ENCODE data around the gene PHKG1. TPM values are rescaled to one million over a fixed set of nuclear protein-coding genes. Genes with fewer than 3 reads are reported as not detected.

The PHKG1 gene
- total and polyA plus RNA-seq, 10 of the 15 experiments (the other 5 are each of a cell fraction or from before 2014, with no cell fraction given): 0.08 to 1.6 (median 0.44) TPM

DNA sequence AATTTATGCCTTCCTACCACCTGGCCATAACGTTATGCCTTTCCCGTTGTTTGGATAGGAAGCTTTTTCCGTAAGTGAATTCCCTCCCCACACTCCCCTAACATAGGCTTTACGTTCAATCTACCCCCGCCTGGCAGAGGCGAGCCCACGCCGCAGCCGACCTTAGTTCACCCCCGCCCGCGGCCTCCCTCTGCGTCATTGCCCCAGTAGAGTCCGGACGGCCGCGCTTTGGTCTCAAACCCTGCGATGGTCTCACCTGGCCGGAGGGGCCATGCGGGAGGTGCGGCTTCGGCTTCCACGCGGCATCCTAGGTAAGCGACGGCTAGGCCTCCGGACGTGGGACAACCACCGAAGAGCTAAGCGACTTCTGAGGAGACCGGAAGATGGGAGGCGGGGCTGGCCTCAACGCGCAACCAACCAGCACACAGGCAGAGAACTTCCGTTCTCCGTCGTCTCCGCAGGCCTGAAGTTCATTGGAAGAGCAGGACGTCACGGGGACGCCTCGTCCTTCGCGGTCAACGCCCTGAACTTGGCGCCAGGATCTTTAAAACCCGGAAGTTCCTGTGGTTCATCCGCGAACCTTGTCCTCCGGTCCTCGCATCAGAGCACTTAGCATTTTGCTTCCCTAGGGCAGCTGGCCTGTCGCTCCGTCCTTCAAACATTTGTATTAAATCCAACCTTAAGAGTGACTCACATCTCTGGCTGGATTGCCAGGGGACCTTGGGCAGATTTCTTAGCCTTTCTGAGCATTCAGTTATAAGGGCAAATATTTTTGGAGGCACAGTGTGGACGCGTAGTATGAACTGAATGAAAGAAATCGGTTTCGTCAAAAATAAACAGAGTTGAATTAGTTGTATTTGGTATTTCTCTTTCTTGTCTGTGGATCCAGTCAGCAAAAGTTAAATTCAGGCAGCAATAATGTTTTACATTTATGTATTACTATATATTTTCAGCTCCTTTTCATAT, 13.6 kb upstream of the PHKG1 start, which contains the start of gene CHCHD2 (continued):
- TF ChIP-seq RUNX3 (IDR thresholded peaks at IDR 0.05; ENCODE audit: low read length) (peak; percentile 94), RELA (IDR thresholded peaks at IDR 0.05; ENCODE audit: borderline replicate concordance, partially characterized antibody) (no peak), CHD1 (IDR thresholded peaks at IDR 0.05; ENCODE audit: low read depth, low read length) (no peak), KLF5 (IDR thresholded peaks at IDR 0.05; ENCODE audit: partially characterized antibody) (peak; percentile 87), RFX5 (IDR thresholded peaks at IDR 0.05; ENCODE audit: low read depth, low read length) (0 out of 2 replicates have a peak, but pooled peaks have one; percentile 35), HDGF (IDR thresholded peaks at IDR 0.05) (peak; percentile 86), FOXM1 (IDR thresholded peaks at IDR 0.05; ENCODE audit: low read depth, low read length) (no peak), ZNF274 (IDR thresholded peaks at IDR 0.05; ENCODE audit: insufficient read depth, insufficient read length) (no peak), RAD21 (IDR thresholded peaks at IDR 0.05; ENCODE audit: insufficient read depth, low read depth, low read length) (no peak), STAT3 (IDR thresholded peaks at IDR 0.05; ENCODE audit: low read depth, low read length) (no peak), CBX3 (IDR thresholded peaks at IDR 0.05; ENCODE audit: borderline replicate concordance, low read depth) (no peak), SIN3A (IDR thresholded peaks at IDR 0.05; ENCODE audit: low read depth, low read length) (no peak), ZBED1 (IDR thresholded peaks at IDR 0.05; ENCODE audit: borderline replicate concordance) (0 out of 2 replicates have a peak, but pooled peaks have one; percentile 13), NFYA (IDR thresholded peaks at IDR 0.05; ENCODE audit: borderline replicate concordance, low read depth, low read length) (peak; percentile 81), NR2F1 (conservative IDR thresholded peaks at IDR 0.05) (peak; percentile 84), SRF (IDR thresholded peaks at IDR 0.05; ENCODE audit: low read depth in 2 of 2, low read length in 2 of 2) (peak in 1 of 2 experiments; percentile 79; a peak in 2 of 4 replicates), LARP7 (IDR thresholded peaks at IDR 0.05) (peak; percentile 36), RCOR1 (conservative IDR thresholded peaks at IDR 0.05; ENCODE audit: low read depth, low read length) (no peak)
- TF ChIP-seq, protein P1, sequence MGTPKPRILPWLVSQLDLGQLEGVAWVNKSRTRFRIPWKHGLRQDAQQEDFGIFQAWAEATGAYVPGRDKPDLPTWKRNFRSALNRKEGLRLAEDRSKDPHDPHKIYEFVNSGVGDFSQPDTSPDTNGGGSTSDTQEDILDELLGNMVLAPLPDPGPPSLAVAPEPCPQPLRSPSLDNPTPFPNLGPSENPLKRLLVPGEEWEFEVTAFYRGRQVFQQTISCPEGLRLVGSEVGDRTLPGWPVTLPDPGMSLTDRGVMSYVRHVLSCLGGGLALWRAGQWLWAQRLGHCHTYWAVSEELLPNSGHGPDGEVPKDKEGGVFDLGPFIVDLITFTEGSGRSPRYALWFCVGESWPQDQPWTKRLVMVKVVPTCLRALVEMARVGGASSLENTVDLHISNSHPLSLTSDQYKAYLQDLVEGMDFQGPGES (IDR thresholded peaks at IDR 0.05): peak; percentile 81
- TF ChIP-seq, protein P2, sequence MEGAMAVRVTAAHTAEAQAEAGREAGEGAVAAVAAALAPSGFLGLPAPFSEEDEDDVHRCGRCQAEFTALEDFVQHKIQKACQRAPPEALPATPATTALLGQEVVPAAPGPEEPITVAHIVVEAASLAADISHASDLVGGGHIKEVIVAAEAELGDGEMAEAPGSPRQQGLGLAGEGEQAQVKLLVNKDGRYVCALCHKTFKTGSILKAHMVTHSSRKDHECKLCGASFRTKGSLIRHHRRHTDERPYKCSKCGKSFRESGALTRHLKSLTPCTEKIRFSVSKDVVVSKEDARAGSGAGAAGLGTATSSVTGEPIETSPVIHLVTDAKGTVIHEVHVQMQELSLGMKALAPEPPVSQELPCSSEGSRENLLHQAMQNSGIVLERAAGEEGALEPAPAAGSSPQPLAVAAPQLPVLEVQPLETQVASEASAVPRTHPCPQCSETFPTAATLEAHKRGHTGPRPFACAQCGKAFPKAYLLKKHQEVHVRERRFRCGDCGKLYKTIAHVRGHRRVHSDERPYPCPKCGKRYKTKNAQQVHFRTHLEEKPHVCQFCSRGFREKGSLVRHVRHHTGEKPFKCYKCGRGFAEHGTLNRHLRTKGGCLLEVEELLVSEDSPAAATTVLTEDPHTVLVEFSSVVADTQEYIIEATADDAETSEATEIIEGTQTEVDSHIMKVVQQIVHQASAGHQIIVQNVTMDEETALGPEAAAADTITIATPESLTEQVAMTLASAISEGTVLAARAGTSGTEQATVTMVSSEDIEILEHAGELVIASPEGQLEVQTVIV (IDR thresholded peaks at IDR 0.05; ENCODE audit: borderline replicate concordance, partially characterized antibody): peak; percentile 87
- TF ChIP-seq, protein P3, sequence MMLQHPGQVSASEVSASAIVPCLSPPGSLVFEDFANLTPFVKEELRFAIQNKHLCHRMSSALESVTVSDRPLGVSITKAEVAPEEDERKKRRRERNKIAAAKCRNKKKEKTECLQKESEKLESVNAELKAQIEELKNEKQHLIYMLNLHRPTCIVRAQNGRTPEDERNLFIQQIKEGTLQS (IDR thresholded peaks at IDR 0.05; ENCODE audit: borderline replicate concordance, extremely low read depth, low read depth, low read length): no peak
- TF ChIP-seq, protein P4, sequence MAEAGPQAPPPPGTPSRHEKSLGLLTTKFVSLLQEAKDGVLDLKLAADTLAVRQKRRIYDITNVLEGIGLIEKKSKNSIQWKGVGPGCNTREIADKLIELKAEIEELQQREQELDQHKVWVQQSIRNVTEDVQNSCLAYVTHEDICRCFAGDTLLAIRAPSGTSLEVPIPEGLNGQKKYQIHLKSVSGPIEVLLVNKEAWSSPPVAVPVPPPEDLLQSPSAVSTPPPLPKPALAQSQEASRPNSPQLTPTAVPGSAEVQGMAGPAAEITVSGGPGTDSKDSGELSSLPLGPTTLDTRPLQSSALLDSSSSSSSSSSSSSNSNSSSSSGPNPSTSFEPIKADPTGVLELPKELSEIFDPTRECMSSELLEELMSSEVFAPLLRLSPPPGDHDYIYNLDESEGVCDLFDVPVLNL (IDR thresholded peaks at IDR 0.05; ENCODE audit: low read depth, low read length): peak; percentile 93
- TF ChIP-seq, protein P5, sequence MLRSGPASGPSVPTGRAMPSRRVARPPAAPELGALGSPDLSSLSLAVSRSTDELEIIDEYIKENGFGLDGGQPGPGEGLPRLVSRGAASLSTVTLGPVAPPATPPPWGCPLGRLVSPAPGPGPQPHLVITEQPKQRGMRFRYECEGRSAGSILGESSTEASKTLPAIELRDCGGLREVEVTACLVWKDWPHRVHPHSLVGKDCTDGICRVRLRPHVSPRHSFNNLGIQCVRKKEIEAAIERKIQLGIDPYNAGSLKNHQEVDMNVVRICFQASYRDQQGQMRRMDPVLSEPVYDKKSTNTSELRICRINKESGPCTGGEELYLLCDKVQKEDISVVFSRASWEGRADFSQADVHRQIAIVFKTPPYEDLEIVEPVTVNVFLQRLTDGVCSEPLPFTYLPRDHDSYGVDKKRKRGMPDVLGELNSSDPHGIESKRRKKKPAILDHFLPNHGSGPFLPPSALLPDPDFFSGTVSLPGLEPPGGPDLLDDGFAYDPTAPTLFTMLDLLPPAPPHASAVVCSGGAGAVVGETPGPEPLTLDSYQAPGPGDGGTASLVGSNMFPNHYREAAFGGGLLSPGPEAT (IDR thresholded peaks at IDR 0.05; ENCODE audit: low read depth): peak; percentile 79
